H54 (cell line): ENCODE results near the gene MTRF1.
"Not testable (repeated sequence)": the region's sequence is repeated elsewhere in the genome, so short reads cannot be mapped to it uniquely, and the experiment has no call there.

Source experiments
- DNase-seq: peaks from one replicate; pipeline ENCODE4 v3.0.0; 2011; ENCODE audit warnings: low spot score, mixed read lengths; ENCODE audit not compliant: insufficient read length
- FAIRE-seq: peaks from 3 replicates; lab custom pipeline; 2011; peaks lifted over from hg19 to GRCh38; lab: Jason Lieb, UNC
- POLR2A ChIP-seq: IDR thresholded peaks from 2 replicates; pipeline ENCODE4 v1.6.1; 2011; ENCODE audit warnings: low read depth, mild to moderate bottlenecking, low read length

MTRF1 gene

DNA sequence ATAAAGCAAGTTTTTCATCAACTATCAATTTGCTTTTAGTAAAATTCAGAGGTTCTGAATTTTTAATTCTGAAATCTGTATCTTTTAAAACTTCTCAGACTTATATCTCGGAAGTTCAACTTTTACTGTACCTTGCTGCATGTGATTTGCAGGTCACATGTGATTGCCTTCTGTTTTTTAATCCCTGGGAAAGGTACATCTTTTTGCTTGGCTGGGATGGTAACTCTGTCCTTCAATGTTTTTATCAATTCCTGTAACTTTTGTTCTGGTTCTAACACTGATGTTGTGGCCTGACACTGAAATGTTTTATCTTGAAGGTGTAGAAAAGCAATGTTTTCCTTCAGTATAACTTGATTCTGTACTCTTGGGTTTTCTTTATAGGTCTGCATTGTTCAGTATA is 31.5 kb upstream of the MTRF1 start:
- TF ChIP-seq POLR2A, result no peak
- FAIRE-seq, result no peak
- DNase-seq, result no peak

DNA sequence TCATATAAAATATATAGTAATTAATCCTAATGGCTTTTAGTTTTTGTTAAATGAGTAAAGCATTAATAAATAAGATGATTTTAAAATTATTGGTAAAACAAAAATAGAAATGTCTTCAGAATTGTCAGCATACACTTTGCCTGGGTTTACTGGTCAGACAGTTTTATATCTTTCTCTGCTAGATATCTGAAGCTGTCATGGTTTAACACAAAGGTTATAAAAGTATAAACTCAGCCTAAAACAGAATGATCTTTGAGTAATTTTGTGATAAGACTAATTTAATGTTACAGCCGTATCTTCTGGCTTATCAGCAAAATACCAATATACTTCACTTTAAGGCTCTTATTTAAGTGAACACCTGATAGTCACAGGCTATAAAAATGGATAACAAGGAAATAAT is 29.9 kb upstream of the MTRF1 start:
- FAIRE-seq (no peak), DNase-seq (no peak)
- no peak for TF ChIP-seq POLR2A

DNA sequence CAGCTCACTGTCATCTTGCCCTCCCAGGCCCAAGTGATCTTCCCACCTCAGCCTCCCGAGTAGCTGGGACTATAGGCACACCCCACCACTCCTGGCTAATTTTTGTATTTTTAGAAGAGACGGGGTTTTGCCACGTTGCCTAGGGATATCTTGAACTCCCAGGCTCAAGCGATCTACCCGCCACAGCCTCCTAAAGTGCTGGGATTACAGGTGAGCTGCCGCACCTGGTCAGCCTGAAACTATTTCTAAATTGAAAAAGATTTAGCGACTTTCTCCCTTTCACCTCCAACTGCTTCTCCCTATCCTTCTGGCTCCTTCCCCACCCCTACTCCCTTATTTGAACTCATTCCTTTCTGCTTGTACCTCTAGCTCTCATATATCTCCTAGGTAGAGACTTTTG is 27.9 kb upstream of the MTRF1 start:
- DNase-seq, result no peak
- TF ChIP-seq POLR2A, result no peak
- FAIRE-seq, result no peak

DNA sequence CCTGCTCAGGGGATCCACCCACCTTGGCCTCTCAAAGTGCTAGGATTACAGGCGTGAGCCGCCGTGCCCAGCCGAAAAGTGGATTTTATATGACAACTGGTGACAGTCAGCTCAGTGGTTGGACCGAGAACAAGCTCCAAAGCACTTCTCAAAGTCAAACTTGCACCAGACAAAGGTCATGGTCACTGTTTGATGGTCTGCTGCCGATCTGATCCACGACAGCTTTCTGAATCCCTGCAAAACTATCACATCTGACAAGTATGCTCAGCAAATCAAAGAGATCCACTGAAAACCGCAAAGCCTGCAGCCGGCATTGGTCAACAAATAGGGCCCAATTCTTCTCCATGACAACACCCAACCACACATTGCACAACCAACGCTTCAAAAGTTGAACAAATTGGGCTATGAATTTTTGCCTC is 26.1 kb upstream of the MTRF1 start:
- TF ChIP-seq POLR2A, result no peak
- FAIRE-seq, result no peak
- DNase-seq, result no peak

DNA sequence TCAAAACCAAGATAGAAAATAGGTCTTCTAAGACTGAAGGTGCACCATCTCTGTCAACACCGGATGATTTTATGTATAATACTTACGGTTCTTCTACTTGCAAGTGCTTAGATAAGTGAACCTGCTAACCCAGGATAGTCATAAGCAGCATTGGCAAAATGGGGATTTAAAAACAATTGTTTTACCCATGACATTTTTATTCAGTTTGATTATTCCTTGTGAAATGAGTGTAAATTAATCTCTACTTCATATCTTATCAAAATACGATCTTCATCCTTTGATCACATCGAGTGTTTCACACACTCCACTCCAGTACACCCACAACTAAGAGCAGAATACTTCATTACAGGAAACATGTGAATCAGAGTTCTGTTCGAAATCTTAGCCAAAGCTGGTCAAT is 23.0 kb upstream of the MTRF1 start:
- FAIRE-seq (no peak), DNase-seq (no peak)
- TF ChIP-seq POLR2A, result no peak

DNA sequence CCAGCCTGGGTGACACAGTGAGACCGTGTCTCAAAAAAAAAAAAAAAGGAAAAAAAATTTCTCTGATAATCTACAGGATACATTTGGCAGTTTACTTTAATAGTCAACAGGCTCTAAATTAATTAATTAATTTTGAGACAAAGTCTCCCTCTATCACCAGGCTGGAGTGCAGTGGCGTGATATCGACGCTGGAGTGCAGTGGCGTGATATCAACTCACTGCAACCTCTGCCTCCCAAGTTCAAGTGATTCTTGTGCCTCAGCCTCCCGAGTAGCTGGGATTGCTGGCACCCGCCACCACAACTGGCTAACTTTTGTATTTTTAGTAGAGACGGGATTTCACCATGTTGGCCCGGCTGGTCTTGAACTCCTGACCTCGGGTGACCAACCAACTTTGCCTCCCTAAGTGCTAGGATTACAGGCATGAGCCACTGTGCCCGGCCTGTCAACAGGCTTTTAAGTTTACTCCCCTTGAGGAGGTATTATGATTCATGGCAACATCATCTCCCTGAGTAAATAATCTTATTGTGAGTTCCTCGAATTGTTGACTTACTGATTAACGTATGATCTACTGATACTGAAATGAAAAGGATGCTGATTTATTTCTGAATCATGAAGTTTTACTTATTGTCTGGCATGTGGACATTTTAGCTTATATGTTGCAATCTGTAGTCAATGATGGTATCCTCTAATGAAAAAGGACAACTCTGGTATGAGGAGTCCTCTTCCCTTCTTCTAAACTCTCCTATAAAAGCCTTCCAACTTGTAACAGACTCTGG is 21.3 kb upstream of the MTRF1 start:
- peak; percentile 27 for FAIRE-seq
- DNase-seq, result no peak
- TF ChIP-seq POLR2A, result no peak

DNA sequence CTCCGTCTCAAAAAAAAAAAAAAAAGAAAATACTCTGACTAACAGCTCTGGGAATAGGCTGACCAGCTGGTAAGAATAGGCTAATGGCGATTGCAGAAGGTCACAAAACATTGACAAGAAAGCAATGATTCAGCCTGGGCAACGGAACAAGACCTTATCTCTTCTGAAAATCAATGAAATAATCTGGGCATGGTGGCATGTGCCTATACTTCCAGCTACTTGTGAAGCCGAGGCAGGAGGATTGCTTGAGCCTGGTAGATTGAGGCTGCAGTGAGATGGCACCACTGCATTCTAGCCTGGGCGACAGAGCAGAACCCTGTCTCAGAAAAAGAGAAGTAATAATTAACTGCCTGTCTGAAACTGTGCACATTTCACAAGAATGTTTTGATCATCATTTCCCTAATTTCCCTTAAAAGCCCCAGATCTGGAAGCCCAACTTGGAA is 18.8 kb upstream of the MTRF1 start:
- FAIRE-seq (no peak), DNase-seq (no peak)
- TF ChIP-seq POLR2A, result no peak

DNA sequence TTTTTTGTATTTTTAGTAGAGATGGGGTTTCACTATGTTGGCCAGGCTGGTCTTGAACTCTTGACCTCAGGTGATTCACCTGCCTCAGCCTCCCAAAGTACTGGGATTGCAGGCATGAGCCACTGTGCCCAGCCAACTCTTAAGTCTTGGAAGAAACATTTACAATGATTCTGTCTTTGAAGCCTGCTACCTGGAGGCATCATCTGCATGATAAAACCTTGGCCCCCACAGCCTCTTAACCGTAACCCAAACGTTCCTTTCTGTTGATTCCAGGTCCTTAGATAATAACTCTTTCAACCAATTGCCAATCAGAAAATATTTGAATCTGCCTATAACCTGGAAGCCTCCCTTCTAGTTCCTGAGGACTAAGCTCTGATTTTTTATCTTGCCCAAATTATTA is 15.8 kb upstream of the MTRF1 start:
- not testable (repeated sequence) for DNase-seq, FAIRE-seq

DNA sequence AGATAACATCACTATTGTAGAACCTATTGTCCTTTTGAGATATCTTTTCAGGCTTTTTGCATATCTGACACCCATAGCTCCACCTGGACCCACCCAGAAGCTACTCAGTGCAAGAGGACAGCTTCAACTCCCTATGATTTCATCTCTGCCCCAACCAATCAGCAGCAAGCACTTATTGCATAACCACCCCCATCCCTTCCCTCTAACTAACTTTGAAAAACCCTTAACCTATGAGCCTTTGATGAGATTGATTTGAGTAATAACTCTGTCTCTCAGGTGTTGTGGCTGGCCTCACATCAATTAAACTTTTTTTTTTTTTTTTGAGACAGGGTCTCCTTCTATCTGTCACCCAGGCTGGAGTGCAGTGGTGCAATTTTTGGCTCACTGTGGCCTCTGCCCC is 13.4 kb upstream of the MTRF1 start:
- no peak for TF ChIP-seq POLR2A
- DNase-seq (no peak), FAIRE-seq (no peak)

DNA sequence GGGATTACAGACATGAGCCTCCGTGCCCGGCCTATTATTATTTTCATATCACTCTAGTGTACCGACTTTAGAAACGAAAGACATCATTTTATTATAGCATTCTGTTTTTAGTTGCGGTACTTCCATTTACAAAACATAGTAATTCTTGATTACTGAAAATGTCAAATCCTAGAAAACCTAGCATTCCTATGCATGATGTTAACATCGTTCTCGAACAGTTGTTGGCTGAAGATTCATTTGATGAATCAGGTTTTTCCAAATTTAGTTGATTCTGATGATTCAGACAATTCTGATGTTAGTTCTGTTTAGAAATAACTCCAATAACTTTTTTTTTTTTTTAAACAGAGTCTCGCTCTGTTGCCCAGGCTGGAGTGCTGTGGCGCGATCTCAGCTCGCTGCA is 11.5 kb upstream of the MTRF1 start:
- no peak for TF ChIP-seq POLR2A

DNA sequence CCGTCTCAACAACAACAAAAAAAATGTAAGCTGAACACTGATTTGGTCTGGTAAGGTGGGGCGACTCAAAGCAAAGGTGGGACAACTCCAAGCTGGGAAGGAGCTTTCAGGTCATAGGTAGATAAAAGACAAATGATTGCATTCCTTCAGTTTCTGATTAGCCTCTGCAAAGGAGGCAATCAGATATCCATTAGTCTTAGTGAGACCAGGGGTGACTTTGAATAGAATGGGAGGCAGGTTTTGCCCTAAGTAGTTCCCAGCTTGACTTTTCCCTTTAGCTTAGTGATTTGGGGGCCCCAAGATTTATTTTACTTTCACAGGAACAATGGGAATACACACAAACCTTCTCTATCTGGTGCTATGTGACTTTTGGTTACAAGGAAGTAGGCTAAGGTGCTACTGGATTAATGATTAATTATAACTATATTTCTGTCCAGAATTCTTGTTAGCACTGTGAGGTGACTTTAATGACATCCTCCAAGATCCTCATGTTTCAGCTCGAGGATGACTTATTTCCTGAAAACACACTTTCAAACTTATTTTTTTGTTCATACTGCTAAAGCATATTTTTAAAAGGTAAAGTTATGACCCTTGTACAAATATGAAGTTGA is 10.6 kb upstream of the MTRF1 start:
- no peak for FAIRE-seq
- no peak for TF ChIP-seq POLR2A
- no peak for DNase-seq

More for the DNA sequence above, 11.5 kb upstream of the MTRF1 start:
- DNase-seq (no peak), FAIRE-seq (no peak)

DNA sequence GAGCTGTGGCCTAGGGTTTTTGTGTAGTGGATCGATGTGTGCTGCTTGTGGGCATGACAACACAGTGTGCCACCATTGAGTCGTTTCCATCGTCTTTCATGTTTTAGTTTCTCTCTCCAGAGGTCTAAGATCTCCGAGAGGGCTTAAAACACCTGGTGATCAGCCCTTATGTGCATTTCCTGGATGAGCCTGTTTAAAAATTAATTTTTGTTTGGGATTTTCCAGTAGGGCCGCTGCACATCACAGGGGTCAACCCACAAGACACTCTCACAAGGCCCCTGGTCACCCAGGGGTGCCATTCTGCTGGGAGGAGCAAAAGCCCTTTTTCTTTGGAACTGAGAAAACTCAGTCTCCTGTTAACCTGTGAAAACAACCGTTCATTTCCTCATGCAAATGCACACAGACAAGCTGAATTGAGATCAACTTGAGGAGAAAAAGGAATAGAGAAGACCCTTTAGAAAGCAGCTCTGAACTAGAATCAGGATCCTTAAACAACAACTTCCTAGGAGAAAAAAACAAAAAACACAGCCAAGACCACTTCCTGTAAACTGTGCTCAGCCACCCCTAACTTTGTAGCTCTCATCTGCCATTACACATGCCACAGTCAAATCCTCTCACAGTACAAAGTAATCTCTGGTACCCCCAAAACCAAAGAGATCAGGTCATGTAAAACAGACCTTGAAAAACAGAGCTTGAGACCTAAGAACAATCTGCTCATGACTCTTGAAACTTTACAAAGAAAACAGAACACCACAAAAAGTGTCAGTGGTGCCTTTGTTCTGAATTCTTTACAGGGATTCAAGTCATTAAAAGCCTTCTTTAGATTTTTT is 8.3 kb upstream of the MTRF1 start:
- no peak for TF ChIP-seq POLR2A
- DNase-seq (no peak), FAIRE-seq (no peak)

DNA sequence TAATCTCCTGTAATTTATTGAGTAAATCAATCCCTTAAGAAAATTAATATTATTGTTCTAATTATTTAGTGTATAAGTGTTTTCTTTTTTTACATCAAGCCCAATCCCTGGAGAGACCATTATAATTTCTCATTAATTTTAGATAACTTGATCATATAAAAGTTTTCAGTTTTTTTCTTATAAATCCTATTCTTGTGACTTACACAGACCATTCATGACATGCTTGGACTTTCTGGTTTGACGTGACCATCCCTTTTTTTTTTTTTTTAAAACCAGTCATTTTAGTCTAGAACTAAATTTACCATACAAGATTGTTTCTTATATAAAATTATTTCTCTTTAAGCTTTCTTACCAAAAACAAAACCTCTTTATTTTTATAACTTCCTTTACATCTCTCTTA is 5.4 kb upstream of the MTRF1 start:
- DNase-seq, result no peak
- FAIRE-seq, result no peak
- TF ChIP-seq POLR2A, result no peak

DNA sequence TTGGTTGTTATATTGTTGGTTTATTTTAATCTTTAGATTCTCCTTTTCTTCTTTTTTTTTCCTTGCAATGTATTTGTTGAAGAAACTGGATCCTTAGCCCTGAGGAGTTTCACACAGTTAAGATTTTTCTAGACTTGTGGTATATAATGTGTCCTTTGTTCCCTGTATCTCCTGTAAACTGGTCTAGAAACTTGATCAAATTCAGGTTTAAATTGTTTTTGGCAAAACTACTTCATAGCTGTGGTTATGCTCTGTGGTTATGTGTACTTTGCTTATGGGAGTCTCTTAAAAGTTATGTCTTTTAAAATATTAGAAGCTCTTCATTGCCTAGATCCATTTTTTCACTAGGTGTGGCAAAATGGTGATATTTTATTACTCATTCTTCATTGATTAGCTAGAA is 3.7 kb upstream of the MTRF1 start:
- no peak for FAIRE-seq
- TF ChIP-seq POLR2A, result no peak

DNA sequence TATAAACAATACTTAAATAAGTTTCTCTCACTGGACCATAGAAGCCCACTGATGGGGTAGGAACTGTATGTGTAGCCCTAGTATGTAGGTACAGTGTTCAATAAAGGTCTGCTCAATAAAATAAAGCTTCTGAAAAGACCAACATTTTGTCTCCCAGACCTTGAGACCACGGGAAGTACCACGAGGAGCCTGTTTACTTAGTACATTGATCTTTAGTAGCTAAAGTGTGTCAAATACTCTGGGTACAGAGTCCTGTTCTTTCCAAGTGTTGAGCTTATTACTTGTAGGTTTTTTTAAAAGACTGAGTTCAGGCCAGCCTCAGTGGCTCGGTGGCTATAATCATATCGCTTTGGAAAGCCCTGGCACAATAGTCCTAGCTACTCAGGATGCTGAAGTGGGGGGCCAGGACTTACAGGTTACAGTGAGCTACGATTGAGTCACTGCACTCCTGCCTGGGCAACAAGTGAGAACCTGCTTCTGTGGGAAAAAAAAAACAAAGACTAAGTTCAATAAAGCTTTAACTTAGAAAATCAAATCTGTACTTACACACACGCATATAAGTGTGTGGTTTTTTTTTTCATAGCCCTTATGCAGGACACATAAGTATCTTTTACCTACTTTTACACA is 3.4 kb downstream of the MTRF1 start:
- no peak for DNase-seq
- no peak for TF ChIP-seq POLR2A
- FAIRE-seq, result no peak

More for the DNA sequence above, 3.7 kb upstream of the MTRF1 start:
- DNase-seq, result no peak
